KOPT-K1 (cell line): ENCODE measurements around the gene CDC34.
"Not testable (repeated sequence)": the region's sequence is repeated elsewhere in the genome, so short reads cannot be mapped to it uniquely, and the experiment has no call there.

Source experiments
- H3K27ac ChIP-seq: fragments of 200-600 bp; sonication (generic); 2 replicates; pipeline ENCODE4 v1.5.1; 2016; ENCODE audit warnings: antibody characterized with exemption, mild to moderate bottlenecking, low read depth, low read length; ENCODE audit not compliant: poor library complexity, severe bottlenecking
- H3K36me3 ChIP-seq: fragments of 200-600 bp; sonication (generic); 2 replicates; pipeline ENCODE4 v1.5.1; 2017; ENCODE audit warnings: antibody characterized with exemption, mild to moderate bottlenecking, low read length, moderate library complexity; ENCODE audit not compliant: insufficient read depth
- H3K9me3 ChIP-seq: fragments of 200-600 bp; sonication (generic); 2 replicates; pipeline ENCODE4 v1.5.1; 2017; ENCODE audit warnings: antibody characterized with exemption, low read length, mild to moderate bottlenecking; ENCODE audit not compliant: insufficient read depth, poor library complexity, severe bottlenecking

Gene CDC34

DNA sequence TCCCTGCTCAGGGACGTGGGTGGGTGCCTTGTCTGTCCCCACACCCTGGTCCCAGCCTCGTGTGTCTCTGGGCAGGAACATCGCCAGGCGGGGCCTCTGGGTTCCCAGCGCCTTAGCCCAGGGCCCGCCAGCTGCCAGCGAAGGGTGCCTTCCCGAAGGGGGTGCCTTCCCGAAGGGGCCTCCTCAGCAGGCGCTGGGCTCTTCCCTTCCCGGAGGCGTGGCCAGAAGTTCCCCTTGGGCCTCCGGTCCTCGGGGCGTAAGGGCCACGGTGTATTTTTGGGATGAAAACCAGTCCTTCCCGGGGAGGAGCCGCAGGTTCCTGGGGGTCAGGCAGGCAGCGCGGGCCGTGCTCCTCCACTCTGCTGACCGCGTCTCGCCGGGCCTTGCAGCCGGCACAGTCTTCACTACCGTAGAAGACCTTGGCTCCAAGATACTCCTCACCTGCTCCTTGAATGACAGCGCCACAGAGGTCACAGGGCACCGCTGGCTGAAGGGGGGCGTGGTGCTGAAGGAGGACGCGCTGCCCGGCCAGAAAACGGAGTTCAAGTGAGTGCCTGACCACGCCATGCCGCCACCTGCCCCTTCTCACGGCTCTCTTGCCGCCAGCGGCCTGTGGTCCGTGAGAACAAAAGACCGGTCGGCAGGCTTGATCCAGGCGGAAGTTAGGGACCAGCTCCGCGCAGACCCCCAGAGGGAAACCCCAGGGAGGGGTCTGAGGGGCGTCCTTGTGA, 47.7 kb downstream of the CDC34 start:
- Histone ChIP-seq H3K9me3 (no peaks in the 10 kb centered on the region), H3K36me3 (peaks cover 63% of the 10 kb centered on the region), H3K27ac (no peak overlapping the region)

DNA sequence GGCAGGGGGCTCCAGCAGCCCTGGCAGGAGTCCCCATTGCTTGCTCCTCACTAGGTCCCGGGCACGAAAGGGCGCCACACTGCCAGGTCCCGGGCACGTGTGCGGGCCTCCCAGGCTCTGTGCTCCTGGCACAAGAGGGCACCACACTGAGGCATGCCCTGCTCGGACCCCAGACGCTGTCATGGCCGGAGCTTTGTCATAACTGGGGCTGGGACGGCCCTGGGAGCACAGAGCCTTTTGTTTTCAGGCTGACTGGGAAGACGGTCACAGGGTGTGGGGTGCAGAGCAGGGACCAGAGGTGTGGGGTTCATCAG, 48.2 kb downstream of the CDC34 start:
- no peak overlapping the region for H3K27ac ChIP-seq
- H3K36me3 ChIP-seq: peaks cover 63% of the 10 kb centered on the region
- no peaks in the 10 kb centered on the region for H3K9me3 ChIP-seq

GRCh38 chr19:580274-580835, 48.8 kb downstream of the CDC34 start:
- no peak overlapping the region for H3K27ac ChIP-seq
- peaks cover 63% of the 10 kb centered on the region for H3K36me3 ChIP-seq
- H3K9me3 ChIP-seq: no peaks in the 10 kb centered on the region

DNA sequence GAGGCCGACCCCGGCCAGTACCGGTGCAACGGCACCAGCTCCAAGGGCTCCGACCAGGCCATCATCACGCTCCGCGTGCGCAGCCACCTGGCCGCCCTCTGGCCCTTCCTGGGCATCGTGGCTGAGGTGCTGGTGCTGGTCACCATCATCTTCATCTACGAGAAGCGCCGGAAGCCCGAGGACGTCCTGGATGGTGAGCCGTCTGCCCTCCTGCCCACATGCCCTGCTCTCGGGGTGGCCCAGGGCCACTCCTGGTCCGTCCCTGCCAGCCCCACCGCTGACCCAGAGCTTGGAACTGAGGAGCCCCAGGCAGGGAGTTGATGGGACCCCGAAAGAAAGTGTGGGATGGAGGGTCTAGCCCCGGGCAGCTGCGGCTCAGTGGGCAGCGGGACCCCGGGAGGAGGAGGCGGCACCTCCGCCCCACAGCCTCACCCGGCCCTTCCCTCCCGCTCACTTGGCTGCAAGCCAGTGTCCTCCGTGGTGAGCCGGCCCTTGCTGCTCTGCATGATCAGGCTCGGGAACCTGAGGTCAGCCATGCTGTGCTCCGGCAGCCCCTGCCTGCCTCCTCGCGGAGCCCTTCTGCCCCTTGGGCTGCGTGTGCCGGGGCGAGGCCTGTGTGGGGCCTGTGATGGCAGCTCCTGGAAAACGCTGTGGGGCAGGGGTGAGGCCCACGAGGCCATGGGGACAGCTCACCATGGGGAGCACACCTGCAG, 50.0 kb downstream of the CDC34 start:
- H3K9me3 ChIP-seq: no peaks in the 10 kb centered on the region
- no peak overlapping the region for H3K27ac ChIP-seq
- H3K36me3 ChIP-seq: peaks cover 63% of the 10 kb centered on the region

DNA sequence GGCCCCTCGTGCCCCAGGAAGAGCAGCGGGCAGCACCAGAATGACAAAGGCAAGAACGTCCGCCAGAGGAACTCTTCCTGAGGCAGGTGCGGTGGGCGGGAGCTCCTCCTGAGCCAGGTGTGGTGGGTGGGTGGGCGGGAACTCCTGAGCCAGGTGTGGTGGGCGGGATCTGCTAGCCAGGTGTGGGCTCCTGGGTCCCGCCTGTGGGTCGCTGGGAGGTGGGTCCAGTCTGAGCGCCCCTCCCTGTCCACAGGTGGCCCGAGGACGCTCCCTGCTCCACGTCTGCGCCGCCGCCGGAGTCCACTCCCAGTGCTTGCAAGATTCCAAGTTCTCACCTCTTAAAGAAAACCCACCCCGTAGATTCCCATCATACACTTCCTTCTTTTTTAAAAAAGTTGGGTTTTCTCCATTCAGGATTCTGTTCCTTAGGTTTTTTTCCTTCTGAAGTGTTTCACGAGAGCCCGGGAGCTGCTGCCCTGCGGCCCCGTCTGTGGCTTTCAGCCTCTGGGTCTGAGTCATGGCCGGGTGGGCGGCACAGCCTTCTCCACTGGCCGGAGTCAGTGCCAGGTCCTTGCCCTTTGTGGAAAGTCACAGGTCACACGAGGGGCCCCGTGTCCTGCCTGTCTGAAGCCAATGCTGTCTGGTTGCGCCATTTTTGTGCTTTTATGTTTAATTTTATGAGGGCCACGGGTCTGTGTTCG, 51.1 kb downstream of the CDC34 start:
- H3K27ac ChIP-seq: no peak overlapping the region
- H3K36me3 ChIP-seq: peaks cover 53% of the 10 kb centered on the region
- H3K9me3 ChIP-seq: no peaks in the 10 kb centered on the region

GRCh38 chr19:583198-583967, 51.8 kb downstream of the CDC34 start:
- Histone ChIP-seq H3K9me3 (no peaks in the 10 kb centered on the region), H3K36me3 (peaks cover 46% of the 10 kb centered on the region), H3K27ac (no peak overlapping the region)

DNA sequence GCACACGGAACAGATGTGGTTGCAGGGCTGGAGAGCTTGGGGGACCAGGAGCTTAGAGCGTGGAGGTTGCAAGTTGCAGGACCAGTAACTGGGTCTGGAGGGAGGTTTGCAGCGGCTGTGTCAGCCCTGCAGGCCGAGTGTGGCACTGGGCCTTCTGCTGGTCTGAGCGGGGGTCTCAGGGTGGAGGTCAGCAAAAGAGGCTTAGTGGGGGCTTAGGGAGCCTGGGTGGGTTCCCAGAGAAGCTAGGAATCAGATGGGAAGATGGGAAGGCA, 52.3 kb downstream of the CDC34 start:
- H3K9me3 ChIP-seq: no peaks in the 10 kb centered on the region
- no peak overlapping the region for H3K27ac ChIP-seq
- peaks cover 44% of the 10 kb centered on the region for H3K36me3 ChIP-seq

GRCh38 chr19:584240-585001, 52.9 kb downstream of the CDC34 start:
- Histone ChIP-seq H3K9me3 (no peaks in the 10 kb centered on the region), H3K27ac (no peak overlapping the region), H3K36me3 (peaks cover 39% of the 10 kb centered on the region)

DNA sequence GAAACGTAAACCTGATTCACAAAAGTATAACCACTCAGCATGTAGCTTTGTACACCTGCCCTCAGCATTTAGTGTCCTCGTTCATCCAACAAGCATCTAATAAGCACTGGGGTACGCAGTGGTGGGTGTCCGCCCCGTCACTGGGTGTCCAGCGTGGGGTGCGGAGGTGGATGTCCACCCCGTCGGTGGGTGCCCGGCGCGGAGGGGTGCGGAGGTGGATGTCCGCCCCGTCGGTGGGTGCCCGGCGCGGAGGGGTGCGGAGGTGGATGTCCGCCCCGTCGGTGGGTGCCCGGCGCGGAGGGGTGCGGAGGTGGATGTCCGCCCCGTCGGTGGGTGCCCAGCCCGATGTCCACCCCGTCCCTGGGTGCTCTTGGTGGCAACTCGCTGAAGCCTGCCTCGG, 53.6 kb downstream of the CDC34 start:
- not testable (repeated sequence) for H3K27ac ChIP-seq, H3K9me3 ChIP-seq
- H3K36me3 ChIP-seq: peaks cover 32% of the 10 kb centered on the region

DNA sequence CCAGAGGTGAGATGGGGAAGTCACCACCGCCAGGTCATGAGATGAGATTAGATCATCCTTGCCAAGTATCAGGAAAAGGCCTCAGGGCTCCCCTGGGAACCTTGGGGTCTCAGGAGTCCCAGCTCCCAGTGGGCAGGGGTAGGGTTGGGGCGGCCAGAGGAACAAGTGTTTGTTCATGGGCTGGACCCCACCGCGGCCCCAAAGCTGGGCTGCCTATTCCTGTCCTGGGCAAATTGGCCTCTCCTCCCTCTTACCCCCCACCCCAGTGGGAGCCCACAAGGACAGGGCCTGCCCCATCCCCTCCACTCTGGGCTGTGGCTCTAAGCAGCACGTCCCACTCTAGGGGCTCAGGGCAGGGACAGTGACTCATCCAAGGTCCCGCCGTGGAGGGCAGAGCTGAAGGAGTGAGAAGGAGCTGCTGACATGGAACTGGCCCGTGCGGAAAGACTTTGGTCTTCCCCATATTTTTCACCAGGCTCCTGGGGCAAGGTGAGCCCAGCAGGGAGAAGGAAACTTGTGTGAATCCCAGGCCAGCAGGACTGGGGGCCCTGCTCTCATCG, 54.1 kb downstream of the CDC34 start:
- H3K36me3 ChIP-seq: peaks cover 27% of the 10 kb centered on the region
- H3K9me3 ChIP-seq: no peaks in the 10 kb centered on the region
- H3K27ac ChIP-seq: no peak overlapping the region

DNA sequence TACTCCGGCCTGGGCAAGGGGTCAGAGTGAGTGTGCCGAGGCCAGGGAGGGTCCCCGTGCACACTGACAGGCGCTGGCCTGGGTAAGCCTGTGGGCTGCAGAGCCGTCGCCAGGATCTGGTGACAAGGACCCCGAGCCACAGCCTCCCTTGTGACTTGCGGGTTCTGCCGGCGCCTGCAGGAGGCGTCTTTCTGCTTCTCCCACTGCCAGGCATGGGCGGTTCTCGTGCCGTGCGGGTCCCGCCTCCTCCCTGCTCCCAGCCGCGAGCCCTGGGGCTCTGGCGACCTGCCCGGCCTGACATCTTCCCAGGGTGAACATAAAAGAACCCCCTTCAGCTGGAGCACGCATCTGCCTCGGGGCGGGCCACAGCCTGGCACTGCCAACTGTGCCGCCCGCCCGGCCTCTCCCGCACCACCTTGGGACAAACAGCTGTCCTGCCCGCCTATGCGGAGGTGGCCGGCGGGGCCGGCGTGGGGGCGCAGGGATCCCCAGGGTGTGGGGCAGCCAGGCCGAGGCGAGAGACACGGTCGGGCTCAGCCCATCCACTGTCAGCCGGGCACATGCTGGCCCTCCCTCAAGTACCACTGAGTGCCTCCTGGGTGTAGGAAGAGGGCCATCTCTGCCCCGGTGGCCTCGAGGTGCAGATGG, 56.7 kb downstream of the CDC34 start:
- Histone ChIP-seq H3K9me3 (no peaks in the 10 kb centered on the region), H3K36me3 (peaks cover 5% of the 10 kb centered on the region; the same call in 1 of the 2 replicates), H3K27ac (no peak overlapping the region)

DNA sequence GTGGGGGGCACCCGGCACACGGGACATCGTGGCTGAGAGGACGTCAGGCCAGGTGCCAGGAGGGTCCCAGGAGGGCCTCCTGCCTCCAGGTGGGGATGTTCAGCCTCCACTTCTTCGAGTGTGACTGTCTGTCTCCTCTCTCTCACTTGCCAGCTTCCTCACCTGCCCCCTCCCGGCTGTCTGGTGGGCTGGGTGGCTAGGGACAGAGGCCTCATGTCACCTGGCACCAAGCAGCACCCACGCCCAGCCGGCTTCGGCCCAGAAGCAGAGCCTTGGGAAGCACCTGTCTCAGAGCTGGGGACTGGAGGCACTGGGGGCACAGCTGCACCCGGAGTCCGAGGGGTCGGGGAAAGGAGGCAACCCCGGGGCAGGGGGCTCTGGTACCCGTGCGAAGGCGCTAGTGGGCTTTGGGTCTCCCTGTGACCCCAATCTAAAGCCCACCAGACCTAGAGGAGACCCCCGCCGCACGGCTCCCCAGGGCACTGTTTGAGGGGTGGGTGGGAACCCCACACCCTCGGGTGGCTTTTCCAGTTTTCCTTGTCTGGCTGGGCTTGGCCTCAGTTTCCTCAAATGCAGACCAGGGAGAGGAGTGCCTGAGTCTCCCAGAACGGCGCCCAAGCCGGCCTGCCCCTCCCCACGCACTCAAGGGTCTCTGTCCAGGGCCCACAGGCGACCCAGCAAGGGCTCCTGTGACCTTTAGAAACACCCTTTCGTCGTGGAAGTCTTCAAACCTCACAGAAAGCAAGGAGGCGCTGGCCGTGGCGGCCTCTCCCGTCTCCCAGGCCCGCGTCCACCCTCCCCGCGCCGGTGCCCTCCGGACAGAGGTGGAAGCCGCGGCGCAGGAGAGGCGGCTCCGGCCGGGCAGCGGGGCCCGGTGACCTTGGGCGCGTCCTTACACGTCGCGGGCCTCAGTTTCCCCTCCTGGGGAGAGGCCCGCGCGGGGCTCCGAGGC, 57.5 kb downstream of the CDC34 start:
- Histone ChIP-seq H3K27ac (no peak overlapping the region), H3K36me3 (no peaks in the 10 kb centered on the region; the same call in 1 of the 2 replicates), H3K9me3 (no peaks in the 10 kb centered on the region)
